ENCODE results near the gene GAB2. TPM values are rescaled to one million over a fixed set of nuclear protein-coding genes. Genes with fewer than 3 reads are reported as not detected.

Gene GAB2
- total and polyA plus RNA-seq, 2 of the 13 experiments (the other 11 are each of a cell fraction or from before 2014, with no cell fraction given): 4.1 to 8.6 TPM

GRCh38 chr11:78170874-78171549, 246.6 kb downstream of the GAB2 start (continued):
- TF ChIP-seq AFF4 (CRISPR knock-in tag; IDR thresholded peaks at IDR 0.05): no peak
- no peak for TF ChIP-seq RELA (CRISPR knock-in tag; IDR thresholded peaks at IDR 0.05)
- TF ChIP-seq SALL2 (CRISPR knock-in tag; IDR thresholded peaks at IDR 0.05): no peak
- no peak for TF ChIP-seq DBP (CRISPR knock-in tag; IDR thresholded peaks at IDR 0.05; ENCODE audit: not compliant biosample characterization)
- no peak for TF ChIP-seq ATF7-NPFF (CRISPR knock-in tag; IDR thresholded peaks at IDR 0.05; ENCODE audit: low read depth)
- no peak for TF ChIP-seq HDAC6 (IDR thresholded peaks at IDR 0.05; ENCODE audit: low read depth, low read length)
- peak; percentile 29; the same call in 1 of the 2 replicates for TF ChIP-seq GATAD1 (CRISPR knock-in tag; IDR thresholded peaks at IDR 0.05)
- TF ChIP-seq TEF (CRISPR knock-in tag; IDR thresholded peaks at IDR 0.05): peak; percentile 97
- TF ChIP-seq RFXANK (CRISPR knock-in tag; IDR thresholded peaks at IDR 0.05): no peak
- no peak for TF ChIP-seq ZNF775 (CRISPR knock-in tag; IDR thresholded peaks at IDR 0.05; ENCODE audit: borderline replicate concordance)
- peak in 1 of 2 experiments; percentile 67; a peak in 2 of 4 replicates for TF ChIP-seq EP300 (IDR thresholded peaks at IDR 0.05; ENCODE audit: low read depth in 2 of 2, low read length in 2 of 2)
- peak; percentile 23; the same call in 1 of the 2 replicates for TF ChIP-seq EP300 (CRISPR knock-in tag; IDR thresholded peaks at IDR 0.05; ENCODE audit: borderline replicate concordance)
- 0 out of 2 replicates have a peak, but pooled peaks have one; percentile 29 for TF ChIP-seq FOXO1 (CRISPR knock-in tag; IDR thresholded peaks at IDR 0.05)
- TF ChIP-seq NFE2 (CRISPR knock-in tag; IDR thresholded peaks at IDR 0.05): no peak
- no peak for TF ChIP-seq BRD4 (CRISPR knock-in tag; IDR thresholded peaks at IDR 0.05)
- no peak for TF ChIP-seq PBX2 (CRISPR knock-in tag; IDR thresholded peaks at IDR 0.05)
- peak; percentile 76 for TF ChIP-seq ZNF629 (CRISPR knock-in tag; conservative IDR thresholded peaks at IDR 0.05)
- TF ChIP-seq MTA1 (CRISPR knock-in tag; IDR thresholded peaks at IDR 0.05; ENCODE audit: borderline replicate concordance): no peak
- no peak for TF ChIP-seq ZNF746 (CRISPR knock-in tag; IDR thresholded peaks at IDR 0.05)
- peak; percentile 42; the same call in 1 of the 2 replicates for TF ChIP-seq HNF4A (CRISPR knock-in tag; IDR thresholded peaks at IDR 0.05)
- no peak for TF ChIP-seq ZNF256 (CRISPR knock-in tag; conservative IDR thresholded peaks at IDR 0.05)
- TF ChIP-seq MTA3 (CRISPR knock-in tag; IDR thresholded peaks at IDR 0.05): no peak
- no peak for TF ChIP-seq NR2F6 (IDR thresholded peaks at IDR 0.05)
- peak; percentile 33; the same call in 1 of the 2 replicates for TF ChIP-seq NR2F6 (CRISPR knock-in tag; IDR thresholded peaks at IDR 0.05)
- no peak for TF ChIP-seq PBX3 (CRISPR knock-in tag; IDR thresholded peaks at IDR 0.05; ENCODE audit: borderline replicate concordance)
